Measurements from ENCODE around the gene CLNK.

CLNK gene

DNA sequence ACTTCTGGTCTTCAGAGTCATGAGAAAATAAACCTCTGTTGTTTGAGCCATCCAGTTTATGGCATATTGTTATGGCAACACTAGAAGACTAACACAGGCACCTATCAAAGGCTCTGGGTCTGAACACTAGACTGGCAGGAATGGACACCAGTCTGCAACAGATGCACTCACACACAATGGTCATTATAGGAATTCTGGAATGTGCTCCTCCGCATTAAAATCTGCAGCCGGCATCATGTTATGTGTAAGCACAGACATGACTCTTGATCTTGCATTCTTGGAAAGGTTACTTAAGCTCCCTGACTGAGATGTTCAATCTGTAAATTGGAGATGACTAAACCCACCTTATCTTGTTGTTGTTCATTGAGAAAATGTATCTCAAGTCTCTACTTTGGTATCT, 115.1 kb downstream of the CLNK start:
- TF ChIP-seq, protein P1, sequence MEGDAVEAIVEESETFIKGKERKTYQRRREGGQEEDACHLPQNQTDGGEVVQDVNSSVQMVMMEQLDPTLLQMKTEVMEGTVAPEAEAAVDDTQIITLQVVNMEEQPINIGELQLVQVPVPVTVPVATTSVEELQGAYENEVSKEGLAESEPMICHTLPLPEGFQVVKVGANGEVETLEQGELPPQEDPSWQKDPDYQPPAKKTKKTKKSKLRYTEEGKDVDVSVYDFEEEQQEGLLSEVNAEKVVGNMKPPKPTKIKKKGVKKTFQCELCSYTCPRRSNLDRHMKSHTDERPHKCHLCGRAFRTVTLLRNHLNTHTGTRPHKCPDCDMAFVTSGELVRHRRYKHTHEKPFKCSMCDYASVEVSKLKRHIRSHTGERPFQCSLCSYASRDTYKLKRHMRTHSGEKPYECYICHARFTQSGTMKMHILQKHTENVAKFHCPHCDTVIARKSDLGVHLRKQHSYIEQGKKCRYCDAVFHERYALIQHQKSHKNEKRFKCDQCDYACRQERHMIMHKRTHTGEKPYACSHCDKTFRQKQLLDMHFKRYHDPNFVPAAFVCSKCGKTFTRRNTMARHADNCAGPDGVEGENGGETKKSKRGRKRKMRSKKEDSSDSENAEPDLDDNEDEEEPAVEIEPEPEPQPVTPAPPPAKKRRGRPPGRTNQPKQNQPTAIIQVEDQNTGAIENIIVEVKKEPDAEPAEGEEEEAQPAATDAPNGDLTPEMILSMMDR (IDR thresholded peaks at IDR 0.05; ENCODE audit: low read depth, low read length), result no peak
- no peak for TF ChIP-seq EZH2phosphoT487 (IDR thresholded peaks at IDR 0.05; ENCODE audit: low read depth)

DNA sequence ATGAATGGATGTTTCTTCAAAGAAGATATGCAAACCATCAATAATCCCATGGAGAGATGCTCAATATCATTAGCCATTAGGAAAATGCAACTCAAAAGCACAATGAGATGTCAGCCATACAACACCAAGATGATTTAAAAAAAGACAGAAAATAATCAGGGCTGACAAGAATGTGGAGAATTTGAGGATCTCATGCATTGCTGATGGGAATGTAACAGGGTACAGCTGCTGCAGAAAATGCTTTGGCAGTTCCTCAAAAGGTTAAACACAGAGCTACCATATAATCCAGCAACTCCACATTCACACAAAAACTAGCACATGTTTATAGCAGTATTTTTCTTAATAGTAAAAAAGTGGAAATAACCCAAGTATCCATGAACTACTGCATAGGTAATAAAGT, 116.8 kb downstream of the CLNK start:
- Histone ChIP-seq H3K36me3 (replicated peaks; ENCODE audit: low read depth, low read length) (no peaks in the 10 kb centered on the region), H2AFZ (ENCODE audit: low read depth, low read length) (no peak overlapping the region), H4K20me1 (ENCODE audit: insufficient read depth, low read length) (no peaks in the 10 kb centered on the region), H3K9me3 (ENCODE audit: insufficient read depth, low read length) (no peaks in the 10 kb centered on the region), H3K9ac (ENCODE audit: low read length) (no peak overlapping the region), H3K79me2 (ENCODE audit: low read length) (no peaks in the 10 kb centered on the region), H3K4me3 (ENCODE audit: low read length) (no peak overlapping the region), H3K4me1 (ENCODE audit: low read length) (no peaks in the 10 kb centered on the region), H3K4me2 (ENCODE audit: low read length) (no peak overlapping the region), H3K27me3 (ENCODE audit: low read depth, low read length) (peaks cover 12% of the 10 kb centered on the region), H3K27ac (ENCODE audit: low read length) (no peak overlapping the region)
- TF ChIP-seq EZH2phosphoT487 (IDR thresholded peaks at IDR 0.05; ENCODE audit: low read depth), result no peak
- TF ChIP-seq, protein P1 (IDR thresholded peaks at IDR 0.05; ENCODE audit: low read depth, low read length), result no peak

More for the DNA sequence above, 115.1 kb downstream of the CLNK start:
- H3K4me1 ChIP-seq (ENCODE audit: low read length), result no peaks in the 10 kb centered on the region
- H3K36me3 ChIP-seq (replicated peaks; ENCODE audit: low read depth, low read length), result no peaks in the 10 kb centered on the region
- peaks cover 12% of the 10 kb centered on the region for H3K27me3 ChIP-seq (ENCODE audit: low read depth, low read length)
- H3K9ac ChIP-seq (ENCODE audit: low read length), result no peak overlapping the region
- no peaks in the 10 kb centered on the region for H3K9me3 ChIP-seq (ENCODE audit: insufficient read depth, low read length)
- no peak overlapping the region for H3K27ac ChIP-seq (ENCODE audit: low read length)
- no peak overlapping the region for H2AFZ ChIP-seq (ENCODE audit: low read depth, low read length)
- H4K20me1 ChIP-seq (ENCODE audit: insufficient read depth, low read length), result no peaks in the 10 kb centered on the region
- H3K79me2 ChIP-seq (ENCODE audit: low read length), result no peaks in the 10 kb centered on the region
- H3K4me3 ChIP-seq (ENCODE audit: low read length), result no peak overlapping the region
- no peak overlapping the region for H3K4me2 ChIP-seq (ENCODE audit: low read length)

DNA sequence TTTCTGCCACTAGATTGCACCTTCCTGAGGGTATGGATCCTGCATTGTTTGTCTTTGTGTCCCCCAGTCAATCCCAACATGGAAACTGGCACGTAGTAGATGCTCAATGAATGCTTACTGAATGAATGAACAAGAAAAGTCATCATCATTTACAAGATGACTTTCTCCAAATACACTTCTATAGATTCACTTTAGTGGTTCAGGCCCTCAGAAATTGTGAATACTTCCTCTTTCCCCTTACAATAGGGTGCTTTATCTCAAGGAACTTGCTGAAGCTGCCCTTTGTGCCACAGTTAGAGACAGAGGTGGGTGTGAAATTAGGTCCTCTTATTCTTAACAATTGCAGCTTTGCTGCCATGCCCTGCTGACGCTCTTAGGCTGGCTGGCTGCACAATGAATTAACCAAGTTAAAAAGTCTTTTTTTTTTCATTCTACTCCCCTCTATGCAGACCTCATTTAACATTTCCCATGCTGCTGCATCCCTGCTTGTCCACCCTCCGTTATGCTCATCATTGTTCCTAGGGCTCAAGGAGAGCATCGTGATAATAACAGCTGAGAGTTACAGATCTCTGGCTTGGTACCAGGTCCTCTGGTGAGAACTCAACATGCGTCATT, 119.3 kb downstream of the CLNK start:
- H3K79me2 ChIP-seq (ENCODE audit: low read length), result no peaks in the 10 kb centered on the region
- no peaks in the 10 kb centered on the region for H3K9me3 ChIP-seq (ENCODE audit: insufficient read depth, low read length)
- H2AFZ ChIP-seq (ENCODE audit: low read depth, low read length), result no peak overlapping the region
- no peak overlapping the region for H3K27ac ChIP-seq (ENCODE audit: low read length)
- no peak overlapping the region for H3K4me2 ChIP-seq (ENCODE audit: low read length)
- no peak overlapping the region for H3K4me3 ChIP-seq (ENCODE audit: low read length)
- no peak overlapping the region for H3K9ac ChIP-seq (ENCODE audit: low read length)
- no peaks in the 10 kb centered on the region for H3K36me3 ChIP-seq (replicated peaks; ENCODE audit: low read depth, low read length)
- H3K4me1 ChIP-seq (ENCODE audit: low read length), result no peaks in the 10 kb centered on the region
- TF ChIP-seq EZH2phosphoT487 (IDR thresholded peaks at IDR 0.05; ENCODE audit: low read depth), result no peak
- TF ChIP-seq, protein P1 (IDR thresholded peaks at IDR 0.05; ENCODE audit: low read depth, low read length), result no peak
- peaks cover 10% of the 10 kb centered on the region for H3K27me3 ChIP-seq (ENCODE audit: low read depth, low read length)
- no peaks in the 10 kb centered on the region for H4K20me1 ChIP-seq (ENCODE audit: insufficient read depth, low read length)

DNA sequence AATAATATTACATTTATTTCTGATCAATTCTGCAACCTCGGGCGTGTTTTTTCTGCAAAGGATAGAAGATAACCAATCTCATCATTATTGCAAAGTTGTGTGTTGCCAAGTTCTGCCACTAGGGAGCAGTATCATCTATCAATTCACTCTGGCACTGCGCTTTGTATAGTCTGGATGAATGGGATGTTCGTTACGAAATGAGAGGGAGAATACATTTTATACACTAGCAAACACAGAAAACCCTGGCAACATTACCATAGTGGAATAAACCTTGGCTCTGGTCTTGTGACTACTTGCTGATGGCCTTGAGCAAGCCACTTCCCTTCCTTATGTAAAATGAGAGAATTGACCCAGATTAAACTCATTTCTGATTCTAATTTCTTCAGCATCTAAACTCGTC, 129.9 kb downstream of the CLNK start:
- Histone ChIP-seq H3K4me3 (ENCODE audit: low read length) (peak overlapping the region; percentile 13; the same call in 1 of the 2 replicates), H3K27me3 (ENCODE audit: low read depth, low read length) (peaks cover 16% of the 10 kb centered on the region), H3K36me3 (replicated peaks; ENCODE audit: low read depth, low read length) (no peaks in the 10 kb centered on the region), H3K27ac (ENCODE audit: low read length) (no peak overlapping the region), H3K9me3 (ENCODE audit: insufficient read depth, low read length) (no peaks in the 10 kb centered on the region), H3K4me1 (ENCODE audit: low read length) (peaks cover 22% of the 10 kb centered on the region), H3K79me2 (ENCODE audit: low read length) (no peaks in the 10 kb centered on the region), H3K4me2 (ENCODE audit: low read length) (peak overlapping the region; percentile 46), H2AFZ (ENCODE audit: low read depth, low read length) (no peak overlapping the region), H4K20me1 (ENCODE audit: insufficient read depth, low read length) (no peaks in the 10 kb centered on the region), H3K9ac (ENCODE audit: low read length) (no peak overlapping the region)
- TF ChIP-seq, protein P1 (IDR thresholded peaks at IDR 0.05; ENCODE audit: low read depth, low read length), result peak; percentile 90
- no peak for TF ChIP-seq EZH2phosphoT487 (IDR thresholded peaks at IDR 0.05; ENCODE audit: low read depth)

All from OCI-LY3 (cell line).